Fibroblast of skin of back (primary cell): ENCODE results near the gene FEZF2.

Experiments
- DNase-seq: peaks from one replicate; pipeline ENCODE4 v3.0.0-alpha.2; 2013

Gene FEZF2

DNA sequence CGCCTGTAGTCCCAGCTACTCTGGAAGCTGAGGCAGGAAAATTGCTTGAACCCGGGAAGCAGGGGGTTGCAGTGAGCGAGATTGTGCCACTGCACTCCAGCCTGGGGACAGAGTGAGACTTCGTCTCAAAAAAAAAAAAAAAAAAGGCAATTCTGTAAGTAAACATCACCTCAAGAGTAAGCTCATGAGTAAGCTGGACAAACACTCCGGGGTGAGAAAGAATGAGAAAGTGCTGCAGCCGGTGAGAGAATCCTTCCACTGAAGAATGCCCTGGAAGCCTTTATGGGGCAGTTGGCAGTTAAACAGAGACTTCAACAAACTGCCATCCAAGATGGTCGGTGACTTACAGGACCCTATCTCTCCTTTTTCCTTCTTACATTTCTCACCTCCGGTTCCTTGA lies 47.5 kb downstream of the FEZF2 start:
- DNase-seq: no peak

GRCh38 chr3:62323241-62323640 lies 50.1 kb downstream of the FEZF2 start:
- DNase-seq: no peak
